Stimulated activated CD8-positive, alpha-beta memory T cell treated with anti-CD3 and anti-CD28 coated beads, Interleukin-4, amount 100 ng/mL, for 1 hour (primary cell): ENCODE data around the gene SULT1C4.
"Not testable (repeated sequence)": the region's sequence is repeated elsewhere in the genome, so short reads cannot be mapped to it uniquely, and the experiment has no call there.

Experiments
- DNase-seq, 2 donors: peaks; one replicate each; pipeline ENCODE4 v3.0.0-alpha.2; 2020; ENCODE audit warnings: low read depth in 2 of 2, low spot score in 1 of 2

Gene SULT1C4

GRCh38 chr2:108412995-108413710 is 35.4 kb downstream of the SULT1C4 start:
- DNase-seq: no peak

- DNase-seq: no peak
Observed at GRCh38 chr2:108413711-108414095, 35.9 kb downstream of the SULT1C4 start.

GRCh38 chr2:108414256-108414876 is 36.6 kb downstream of the SULT1C4 start:
- DNase-seq: no peak

GRCh38 chr2:108414945-108415344 is 37.2 kb downstream of the SULT1C4 start:
- no peak for DNase-seq

- no peak for DNase-seq
Observed at GRCh38 chr2:108417254-108417653, 39.5 kb downstream of the SULT1C4 start.

GRCh38 chr2:108418416-108418815 is 40.7 kb downstream of the SULT1C4 start:
- DNase-seq: no peak

GRCh38 chr2:108423067-108423466 is 45.3 kb downstream of the SULT1C4 start:
- DNase-seq: no peak

GRCh38 chr2:108423502-108424251 is 45.9 kb downstream of the SULT1C4 start:
- DNase-seq: no peak

GRCh38 chr2:108428286-108429009 is 50.7 kb downstream of the SULT1C4 start:
- DNase-seq: no peak

GRCh38 chr2:108435578-108435977 is 57.8 kb downstream of the SULT1C4 start:
- not testable (repeated sequence) for DNase-seq

GRCh38 chr2:108436976-108437375 is 59.2 kb downstream of the SULT1C4 start:
- no peak for DNase-seq
